IMR-90 (cell line): ENCODE data around the gene MPP2. TPM values are rescaled to one million over a fixed set of nuclear protein-coding genes. Genes with fewer than 3 reads are reported as not detected.

Source experiments
- ATAC-seq: fragments of 200-7000 bp; cut with Tn5 transposase; 2 replicates; pipeline ENCODE4 v1.9.1; 2020; ENCODE audit warnings: low read depth, mild to moderate bottlenecking, moderate library complexity
- BruUV-seq: library from RNA; stranded (reverse); fragments of 400-500 nt; replicated peaks from 2 replicates; lab custom pipeline; 2021; lab: Mats Ljungman, UMichigan
- CTCF ChIA-PET: fragments of 300-600 bp; formaldehyde crosslinking; extraction: SDS; loops from one replicate; lab custom pipeline; 2021; ENCODE audit warnings: antibody characterized with exemption; lab: Yijun Ruan, JAX
- POLR2A ChIA-PET: fragments of 300-600 bp; sonication (Branson Sonifier 250); formaldehyde crosslinking; loops from one replicate; lab custom pipeline; 2022; ENCODE audit warnings: antibody characterized with exemption; ENCODE audit not compliant: unreplicated experiment; lab: Charles Lee
- DNase-seq: peaks from one replicate; pipeline ENCODE4 v3.0.0; 2013
- H2AFZ ChIP-seq: replicated peaks from 2 replicates; pipeline ENCODE3; 2013; ENCODE audit warnings: low read length, mild to moderate bottlenecking; ENCODE audit not compliant: poor library complexity
- H2AK5ac ChIP-seq: 2 replicates; pipeline ENCODE4 v1.6.1; 2013; ENCODE audit warnings: low read depth, low read length, inconsistent platforms
- H2AK9ac ChIP-seq: replicated peaks from 2 replicates; pipeline ENCODE3; 2013; ENCODE audit warnings: mild to moderate bottlenecking, low read depth, low read length, moderate library complexity; ENCODE audit not compliant: poor library complexity
- H2BK120ac ChIP-seq: 2 replicates; pipeline ENCODE4 v1.6.1; 2013; ENCODE audit warnings: low read depth, low read length, inconsistent platforms
- H2BK15ac ChIP-seq: 3 replicates; pipeline ENCODE4 v1.6.1; 2013; ENCODE audit warnings: low read depth, low read length, inconsistent platforms
- H2BK20ac ChIP-seq: 2 replicates; pipeline ENCODE4 v1.6.1; 2013; ENCODE audit warnings: low read depth, mild to moderate bottlenecking, inconsistent platforms, low read length, moderate library complexity
- H2BK5ac ChIP-seq: 2 replicates; pipeline ENCODE4 v1.6.1; 2013; ENCODE audit warnings: mild to moderate bottlenecking, low read depth, low read length, inconsistent platforms; ENCODE audit not compliant: poor library complexity, severe bottlenecking
- H3K14ac ChIP-seq: replicated peaks from 2 replicates; pipeline ENCODE4 v1.6.1; 2013; ENCODE audit warnings: low read depth, low read length, inconsistent platforms
- H3K18ac ChIP-seq: 2 replicates; pipeline ENCODE4 v1.6.1; 2013; ENCODE audit warnings: low read depth, low read length, control low read depth
- H3K23ac ChIP-seq: 2 replicates; pipeline ENCODE4 v1.6.1; 2013; ENCODE audit warnings: low read depth, low read length, inconsistent platforms
- H3K27ac ChIP-seq: 2 replicates; pipeline ENCODE4 v1.5.1; 2013; ENCODE audit warnings: mild to moderate bottlenecking, control low read depth, low read length; ENCODE audit not compliant: insufficient read depth
- H3K27me3 ChIP-seq: 2 replicates; pipeline ENCODE4 v1.6.1; 2013; ENCODE audit warnings: low read length; ENCODE audit not compliant: control insufficient read depth, insufficient read depth
- H3K36me3 ChIP-seq: 2 replicates; pipeline ENCODE4 v1.6.1; 2013; ENCODE audit warnings: low read length, mixed read lengths; ENCODE audit not compliant: control insufficient read depth, insufficient read depth
- H3K4ac ChIP-seq: 2 replicates; pipeline ENCODE4 v1.6.1; 2013; ENCODE audit warnings: low read depth, low read length, inconsistent platforms
- H3K4me1 ChIP-seq: 2 replicates; pipeline ENCODE4 v1.6.1; 2013; ENCODE audit warnings: low read length, mixed read lengths; ENCODE audit not compliant: control insufficient read depth, insufficient read depth
- H3K4me2 ChIP-seq: 2 replicates; pipeline ENCODE4 v1.6.1; 2013; ENCODE audit warnings: low read depth, mild to moderate bottlenecking, control low read depth, low read length, moderate library complexity
- H3K4me3 ChIP-seq: 2 replicates; pipeline ENCODE4 v1.5.1; 2013; ENCODE audit warnings: low read depth, mild to moderate bottlenecking, control low read depth, low read length, moderate library complexity; ENCODE audit not compliant: insufficient read depth
- H3K56ac ChIP-seq: 2 replicates; pipeline ENCODE4 v1.6.1; 2013; ENCODE audit warnings: low read length, inconsistent platforms; ENCODE audit not compliant: insufficient read depth; ENCODE audit errors: extremely low read depth
- H3K79me1 ChIP-seq, 2 experiments: 2 replicates each; pipeline ENCODE4 v1.6.1; 2013; ENCODE audit warnings: low read length in 2 of 2, inconsistent platforms in 1 of 2, low read depth in 1 of 2
- H3K9ac ChIP-seq: 2 replicates; pipeline ENCODE4 v1.6.1; 2013; ENCODE audit warnings: low read depth, low read length, control low read depth
- H3K9me1 ChIP-seq: 2 replicates; pipeline ENCODE4 v1.6.1; 2013; ENCODE audit warnings: low read length, inconsistent platforms; ENCODE audit not compliant: insufficient read depth
- H3K9me3 ChIP-seq: 2 replicates; pipeline ENCODE4 v1.6.1; 2013; ENCODE audit warnings: low read length; ENCODE audit not compliant: control insufficient read depth, insufficient read depth
- H4K20me1 ChIP-seq: 2 replicates; pipeline ENCODE4 v1.6.1; 2013; ENCODE audit warnings: low read length, inconsistent platforms; ENCODE audit not compliant: insufficient read depth
- H4K5ac ChIP-seq: 2 replicates; pipeline ENCODE4 v1.6.1; 2013; ENCODE audit warnings: mild to moderate bottlenecking, low read depth, low read length, control low read depth
- H4K8ac ChIP-seq, 2 experiments: 2 replicates each; pipeline ENCODE4 v1.6.1; 2013; ENCODE audit warnings: low read depth in 2 of 2, low read length in 2 of 2, control low read depth in 1 of 2, inconsistent platforms in 1 of 2
- H4K91ac ChIP-seq: 2 replicates; pipeline ENCODE4 v1.6.1; 2013; ENCODE audit warnings: low read depth, low read length, inconsistent platforms; ENCODE audit not compliant: insufficient read depth
- BHLHE40 ChIP-seq: fragments of 150-350 bp; IDR thresholded peaks from 2 replicates; pipeline ENCODE4 v1.6.1; 2016; ENCODE audit warnings: mild to moderate bottlenecking, low read depth, low read length
- CEBPB ChIP-seq: IDR thresholded peaks from 2 replicates; pipeline ENCODE4 v1.6.1; 2012; ENCODE audit warnings: low read depth, low read length, improper control_type of control experiment
- CHD1 ChIP-seq: IDR thresholded peaks from 2 replicates; pipeline ENCODE4 v1.6.1; 2012; ENCODE audit warnings: low read depth, low read length, improper control_type of control experiment
- ELK1 ChIP-seq: fragments of 150-350 bp; IDR thresholded peaks from 2 replicates; pipeline ENCODE4 v1.6.1; 2016; ENCODE audit warnings: low read depth, mild to moderate bottlenecking, low read length, moderate library complexity, borderline replicate concordance
- FOS ChIP-seq: fragments of 150-350 bp; IDR thresholded peaks from 2 replicates; pipeline ENCODE4 v1.6.1; 2016; ENCODE audit warnings: low read depth, low read length
- MAFK ChIP-seq: IDR thresholded peaks from 2 replicates; pipeline ENCODE4 v1.6.1; 2012; ENCODE audit warnings: low read depth, low read length, improper control_type of control experiment
- MAZ ChIP-seq: IDR thresholded peaks from 2 replicates; pipeline ENCODE4 v1.6.1; 2012; ENCODE audit warnings: low read depth, mild to moderate bottlenecking, low read length, improper control_type of control experiment, moderate library complexity, borderline replicate concordance
- MXI1 ChIP-seq: IDR thresholded peaks from 2 replicates; pipeline ENCODE4 v1.6.1; 2012; ENCODE audit warnings: low read depth, mild to moderate bottlenecking, low read length, moderate library complexity, borderline replicate concordance
- NFE2L2 ChIP-seq: fragments of 150-350 bp; IDR thresholded peaks from 2 replicates; pipeline ENCODE4 v1.6.1; 2016; ENCODE audit warnings: low read depth, mild to moderate bottlenecking, low read length
- POLR2A ChIP-seq: IDR thresholded peaks from 2 replicates; pipeline ENCODE4 v1.6.1; 2012; ENCODE audit warnings: mild to moderate bottlenecking, low read depth, low read length
- RAD21 ChIP-seq: IDR thresholded peaks from 2 replicates; pipeline ENCODE4 v1.6.1; 2012; ENCODE audit warnings: low read length, improper control_type of control experiment
- RCOR1 ChIP-seq: IDR thresholded peaks from 2 replicates; pipeline ENCODE4 v1.6.1; 2012; ENCODE audit warnings: mild to moderate bottlenecking, low read length, improper control_type of control experiment; ENCODE audit not compliant: insufficient replicate concordance
- RFX5 ChIP-seq: IDR thresholded peaks from 2 replicates; pipeline ENCODE4 v1.8.0; 2012; ENCODE audit warnings: low read depth, mild to moderate bottlenecking, low read length, moderate library complexity
- SMC3 ChIP-seq: fragments of 150-350 bp; IDR thresholded peaks from 2 replicates; pipeline ENCODE4 v1.6.1; 2016; ENCODE audit warnings: low read depth, mild to moderate bottlenecking, antibody characterized with exemption, low read length, moderate library complexity
- USF2 ChIP-seq: fragments of 150-350 bp; IDR thresholded peaks from 2 replicates; pipeline ENCODE4 v1.6.1; 2017; ENCODE audit warnings: mild to moderate bottlenecking, antibody characterized with exemption, low read length, low read depth
- WGBS, 2 experiments: methylation state at CpG; one replicate each; pipeline versions ENCODE4 v1.1.5 to v1.1.7; 2013; ENCODE audit warnings: missing lambda C conversion rate in 2 of 2; ENCODE audit not compliant: insufficient read length in 1 of 2; ENCODE audit errors: extremely low coverage in 2 of 2; 5-methylcytosine and 5-hydroxymethylcytosine counted together
- dilution Hi-C: fragments of 300-500 bp; cut with HindIII; formaldehyde crosslinking; loops from one replicate; pipeline ENCODE4 v1.14.3; 2018; ENCODE audit warnings: low sequenced_read_pairs; ENCODE audit not compliant: unreplicated experiment
- in situ Hi-C: fragments of 300-500 bp; cut with MboI; formaldehyde crosslinking; loops from 3 replicates; pipeline ENCODE4 v1.14.3; 2019; ENCODE audit warnings: low sequenced_read_pairs, inconsistent platforms, mixed read lengths
- intact Hi-C: fragments of 100-400 bp; cut with micrococcal nuclease; formaldehyde crosslinking; loops from 2 replicates; pipeline ENCODE4 v1.10.0; 2022
- polyA plus RNA-seq, 3 experiments: library from polyadenylated mRNA; depleted of rRNA; stranded (reverse); fragments of >200 nt; gene quantifications; 2 replicates each; pipeline ENCODE4 v1.2.3, GENCODE V29; 2012; ENCODE audit warnings: low replicate concordance in 1 of 3
- total RNA-seq: library from RNA; depleted of rRNA; stranded (reverse); fragments of >200 nt; gene quantifications from 2 replicates; pipeline ENCODE4 v1.2.3, GENCODE V29; 2012

MPP2 gene
- total and polyA plus RNA-seq, 2 of the 4 experiments (the other 2 are of a cell fraction): 3.2 to 3.8 TPM

GRCh38 chr17:43952724-43953666 lies 45.7 kb upstream of the MPP2 start:
- no peak overlapping the region for H3K4me2 ChIP-seq
- no peak overlapping the region for H3K18ac ChIP-seq
- no peaks in the 10 kb centered on the region for H3K9me1 ChIP-seq
- no peaks in the 10 kb centered on the region for H3K4me1 ChIP-seq
- H3K27me3 ChIP-seq: peaks cover 67% of the 10 kb centered on the region
- no peak overlapping the region for H2BK120ac ChIP-seq
- 6% methylated on average over 53 of the region's 82 CpGs; no CpG with 5 or more reads in 1 of the 2 experiments for WGBS, 2 experiments
- H2AK9ac ChIP-seq: peak overlapping the region; percentile 28
- no peak overlapping the region for H2BK5ac ChIP-seq
- H4K20me1 ChIP-seq: 0 out of 2 replicates have a peak, but pooled peaks cover 6% of the 10 kb centered on the region
- H3K9me3 ChIP-seq: peaks cover 3% of the 10 kb centered on the region; the same call in 1 of the 2 replicates
- H4K8ac ChIP-seq: no peak overlapping the region
- no peaks in the 10 kb centered on the region for H3K36me3 ChIP-seq
- no peak overlapping the region for H3K9ac ChIP-seq
- DNase-seq: no peak
- no peak overlapping the region for H2AK5ac ChIP-seq
- dilution Hi-C loops: no loop called here
- no peak overlapping the region for H3K4ac ChIP-seq
- H3K23ac ChIP-seq: no peak overlapping the region
- no peak for ATAC-seq
- POLR2A ChIA-PET: no interaction called here
- H3K14ac ChIP-seq: no peak overlapping the region
- BruUV-seq: no TSS peak
- in situ Hi-C loops: no loop called here
- no peak overlapping the region for H3K27ac ChIP-seq
- no peak overlapping the region for H2BK20ac ChIP-seq
- no peak overlapping the region for H3K4me3 ChIP-seq
- H3K79me1 ChIP-seq: no peaks in the 10 kb centered on the region
- peak overlapping the region; percentile 58 for H2AFZ ChIP-seq
- intact Hi-C loops: no loop called here
- H4K91ac ChIP-seq: no peak overlapping the region
- CTCF ChIA-PET: no interaction called here
- no peak overlapping the region for H4K5ac ChIP-seq
- no peak overlapping the region for H2BK15ac ChIP-seq
- no peak overlapping the region for H3K56ac ChIP-seq
- no peak for TF ChIP-seq POLR2A
- TF ChIP-seq MAFK: no peak
- no peak for TF ChIP-seq ELK1
- TF ChIP-seq CEBPB: no peak
- no peak for TF ChIP-seq RAD21
- TF ChIP-seq MAZ: no peak
- TF ChIP-seq RCOR1: no peak
- TF ChIP-seq RFX5: no peak
- no peak for TF ChIP-seq SMC3
- no peak for TF ChIP-seq NFE2L2
- no peak for TF ChIP-seq CHD1
- TF ChIP-seq FOS: no peak
- TF ChIP-seq USF2: no peak
- TF ChIP-seq BHLHE40: no peak
- no peak for TF ChIP-seq MXI1
